Astrocyte of the hippocampus (primary cell): ENCODE data around the gene NF2.
A peak's percentile ranks its signal among the peaks of the same experiment; 100 is the strongest.
"Not testable (repeated sequence)": the region's sequence is repeated elsewhere in the genome, so short reads cannot be mapped to it uniquely, and the experiment has no call there.

Experiments
- DNase-seq: peaks from one replicate; pipeline ENCODE4 v3.0.0; 2011; ENCODE audit warnings: low read depth, low spot score

NF2 gene

GRCh38 chr22:29596408-29596807 lies 7.0 kb upstream of the NF2 start:
- DNase-seq: no peak

- not testable (repeated sequence) for DNase-seq
Observed at GRCh38 chr22:29597871-29598683, 5.4 kb upstream of the NF2 start.

- no peak for DNase-seq
Observed at GRCh38 chr22:29598684-29599020, 4.8 kb upstream of the NF2 start.

- DNase-seq: no peak
Observed at GRCh38 chr22:29604076-29604360, 585 bp downstream of the NF2 start.

GRCh38 chr22:29605527-29605850 lies 2.1 kb downstream of the NF2 start:
- no peak for DNase-seq

- no peak for DNase-seq
Observed at GRCh38 chr22:29606320-29606719, 2.9 kb downstream of the NF2 start.

- no peak for DNase-seq
Observed at GRCh38 chr22:29607426-29607825, 4.0 kb downstream of the NF2 start.

GRCh38 chr22:29609139-29609538 lies 5.7 kb downstream of the NF2 start:
- no peak for DNase-seq

GRCh38 chr22:29610780-29611179 lies 7.3 kb downstream of the NF2 start:
- DNase-seq: no peak

- DNase-seq: no peak
Observed at GRCh38 chr22:29615705-29616327, 12.4 kb downstream of the NF2 start.

- peak; percentile 68 for DNase-seq
Observed at GRCh38 chr22:29617922-29618629, 14.6 kb downstream of the NF2 start.

- peak; percentile 94 for DNase-seq
Observed at GRCh38 chr22:29621761-29622526, 18.5 kb downstream of the NF2 start.

- DNase-seq: no peak
Observed at GRCh38 chr22:29623059-29623458, 19.6 kb downstream of the NF2 start.

- no peak for DNase-seq
Observed at GRCh38 chr22:29623553-29624169, 20.2 kb downstream of the NF2 start.

GRCh38 chr22:29625090-29625825 lies 21.8 kb downstream of the NF2 start:
- peak; percentile 90 for DNase-seq

GRCh38 chr22:29626497-29627195 lies 23.2 kb downstream of the NF2 start:
- DNase-seq: peak; percentile 68

GRCh38 chr22:29627196-29627535 lies 23.7 kb downstream of the NF2 start:
- DNase-seq: no peak

GRCh38 chr22:29628996-29629902 lies 25.8 kb downstream of the NF2 start:
- no peak for DNase-seq

- no peak for DNase-seq
Observed at GRCh38 chr22:29629903-29630516, 26.6 kb downstream of the NF2 start.
